Esophagus muscularis mucosa (tissue), 3 donors: ENCODE results near the gene CCDC92.

Source experiments
- POLR2A ChIP-seq: fragments of 450-650 bp; IDR thresholded peaks from one replicate; pipeline ENCODE4 v1.6.1; 2017; ENCODE audit warnings: antibody characterized with exemption, moderate library complexity, mild to moderate bottlenecking, low read depth
- POLR2AphosphoS5 ChIP-seq, 2 donors: sonication (generic); formaldehyde crosslinking; IDR thresholded peaks; one replicate each; pipeline ENCODE4 v1.6.1; 2017; ENCODE audit warnings: antibody characterized with exemption in 2 of 2
- TF ChIP-seq, protein P1 (sequence below), 3 experiments: fragments of 200-600 bp in 2 of 3; fragments of 450-650 bp in 1 of 3; sonication (generic) in 2 of 3; IDR thresholded peaks; one replicate each; pipeline ENCODE4 v1.5.1; 2017 to 2019; ENCODE audit warnings: antibody characterized with exemption in 3 of 3, mild to moderate bottlenecking in 2 of 3, moderate library complexity in 1 of 3

DNA sequence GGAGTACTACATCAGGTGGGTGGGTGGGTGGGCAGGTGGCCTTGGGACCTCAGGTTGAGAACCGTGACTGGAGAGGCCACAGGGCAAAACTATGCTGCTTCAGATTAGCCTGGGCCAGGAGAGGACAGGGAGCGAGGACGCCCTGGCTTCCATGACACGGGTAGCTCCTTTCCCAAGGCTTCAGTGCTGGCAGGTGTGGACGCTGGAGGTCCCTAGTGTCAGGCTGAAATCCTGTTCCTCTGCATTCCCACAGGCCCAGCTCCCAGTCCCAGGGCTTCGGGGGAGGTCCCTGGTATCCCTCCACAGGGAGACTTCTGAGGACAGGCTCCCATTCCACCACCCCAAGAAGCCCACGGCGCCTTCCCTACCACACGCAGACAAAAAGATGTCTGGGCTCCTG, 31.6 kb downstream of the CCDC92 start:
- TF ChIP-seq, protein P1, sequence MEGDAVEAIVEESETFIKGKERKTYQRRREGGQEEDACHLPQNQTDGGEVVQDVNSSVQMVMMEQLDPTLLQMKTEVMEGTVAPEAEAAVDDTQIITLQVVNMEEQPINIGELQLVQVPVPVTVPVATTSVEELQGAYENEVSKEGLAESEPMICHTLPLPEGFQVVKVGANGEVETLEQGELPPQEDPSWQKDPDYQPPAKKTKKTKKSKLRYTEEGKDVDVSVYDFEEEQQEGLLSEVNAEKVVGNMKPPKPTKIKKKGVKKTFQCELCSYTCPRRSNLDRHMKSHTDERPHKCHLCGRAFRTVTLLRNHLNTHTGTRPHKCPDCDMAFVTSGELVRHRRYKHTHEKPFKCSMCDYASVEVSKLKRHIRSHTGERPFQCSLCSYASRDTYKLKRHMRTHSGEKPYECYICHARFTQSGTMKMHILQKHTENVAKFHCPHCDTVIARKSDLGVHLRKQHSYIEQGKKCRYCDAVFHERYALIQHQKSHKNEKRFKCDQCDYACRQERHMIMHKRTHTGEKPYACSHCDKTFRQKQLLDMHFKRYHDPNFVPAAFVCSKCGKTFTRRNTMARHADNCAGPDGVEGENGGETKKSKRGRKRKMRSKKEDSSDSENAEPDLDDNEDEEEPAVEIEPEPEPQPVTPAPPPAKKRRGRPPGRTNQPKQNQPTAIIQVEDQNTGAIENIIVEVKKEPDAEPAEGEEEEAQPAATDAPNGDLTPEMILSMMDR (IDR thresholded peaks at IDR 0.05) = no peak
- TF ChIP-seq POLR2AphosphoS5 (IDR thresholded peaks at IDR 0.05) (no peak), POLR2A (no peak)
